Prostate gland (tissue), 2 donors: Measurements from ENCODE around the gene TGFA. TPM values are rescaled to one million over a fixed set of nuclear protein-coding genes. Genes with fewer than 3 reads are reported as not detected.

ENCODE experiments used
- DNase-seq: peaks from one replicate; pipeline ENCODE4 v3.0.0-alpha.2; 2019; ENCODE audit warnings: low spot score
- H3K27ac ChIP-seq, 2 donors: fragments of 200-600 bp; sonication (generic); 2 replicates each; pipeline ENCODE4 v1.5.1; 2017 to 2019
- H3K27me3 ChIP-seq: fragments of 200-600 bp; sonication (generic); replicated peaks from 2 replicates; pipeline ENCODE4 v1.5.1; 2019; ENCODE audit not compliant: insufficient read depth
- H3K36me3 ChIP-seq, 2 donors: fragments of 200-600 bp; sonication (generic); 1 replicate in 1 of 2; 2 replicates in 1 of 2; pipeline versions ENCODE4 v1.5.1 to v1.8.1; 2017 to 2019
- H3K4me1 ChIP-seq: fragments of 200-600 bp; sonication (generic); replicated peaks from 2 replicates; pipeline ENCODE4 v1.5.1; 2019
- H3K4me3 ChIP-seq, 2 donors: fragments of 200-600 bp; sonication (generic); 2 replicates each; pipeline ENCODE4 v1.5.1; 2017 to 2019
- H3K9me3 ChIP-seq: fragments of 200-600 bp; sonication (generic); 2 replicates; pipeline ENCODE4 v1.5.1; 2017
- POLR2A ChIP-seq: fragments of 450-650 bp; IDR thresholded peaks from one replicate; pipeline ENCODE4 v1.6.1; 2016; ENCODE audit warnings: antibody characterized with exemption, mild to moderate bottlenecking
- POLR2AphosphoS5 ChIP-seq: sonication (generic); formaldehyde crosslinking; IDR thresholded peaks from one replicate; pipeline ENCODE4 v1.6.1; 2017; ENCODE audit warnings: antibody characterized with exemption
- WGBS: methylation state at CpG from one replicate; pipeline ENCODE4 v1.1.5; 2018; 5-methylcytosine and 5-hydroxymethylcytosine counted together
- intact Hi-C: fragments of 100-400 bp; cut with DNase I; formaldehyde crosslinking; loops from one replicate; pipeline ENCODE4 v1.14.2; 2022
- total RNA-seq, 2 donors: library from RNA; depleted of rRNA; stranded (reverse); fragments of >200 nt; gene quantifications; one replicate each; pipeline ENCODE4 v1.1.0, GENCODE V29; 2016
- TF ChIP-seq, protein P1 (sequence below), 4 experiments: fragments of 200-600 bp in 2 of 4; fragments of 450-650 bp in 2 of 4; sonication (generic) in 2 of 4; IDR thresholded peaks; 1 replicate in 3 of 4; 2 replicates in 1 of 4; pipeline ENCODE4 v1.5.1; 2016 to 2019; ENCODE audit warnings: antibody characterized with exemption in 4 of 4, mild to moderate bottlenecking in 2 of 4, moderate library complexity in 2 of 4

Gene TGFA
- total RNA-seq, 2 donors from 2014 or later: 3.7 to 9.2 TPM

DNA sequence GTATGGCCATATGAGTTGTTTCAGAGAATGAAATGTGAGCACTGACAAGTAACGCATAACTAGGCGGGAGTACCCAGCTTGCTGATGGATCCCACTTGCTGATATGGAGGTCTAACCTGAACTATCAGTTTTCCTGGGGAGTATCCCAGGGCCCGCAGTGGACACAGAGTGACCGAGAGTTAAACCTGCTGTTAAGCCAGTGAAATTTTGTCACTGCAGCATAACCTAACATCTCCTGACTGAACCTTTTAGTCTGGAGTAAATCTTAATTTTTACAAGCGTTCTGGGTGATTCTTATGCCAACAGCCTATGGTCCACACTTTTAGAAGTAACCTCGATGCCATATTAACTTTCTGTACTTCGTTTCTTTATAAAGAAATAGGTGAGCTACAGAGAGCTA, 54.4 kb downstream of the TGFA start:
- whole genome bisulfite sequencing: 91% methylated on average over 7 of the region's 7 CpGs
- Histone ChIP-seq H3K9me3 (no peaks in the 10 kb centered on the region), H3K4me3 (no peak overlapping the region), H3K27ac (no peak overlapping the region), H3K4me1 (no peaks in the 10 kb centered on the region), H3K36me3 (no peaks in the 10 kb centered on the region), H3K27me3 (no peaks in the 10 kb centered on the region)
- intact Hi-C loops: no loop called here
- TF ChIP-seq POLR2A (no peak), POLR2AphosphoS5 (no peak)
- TF ChIP-seq, protein P1, sequence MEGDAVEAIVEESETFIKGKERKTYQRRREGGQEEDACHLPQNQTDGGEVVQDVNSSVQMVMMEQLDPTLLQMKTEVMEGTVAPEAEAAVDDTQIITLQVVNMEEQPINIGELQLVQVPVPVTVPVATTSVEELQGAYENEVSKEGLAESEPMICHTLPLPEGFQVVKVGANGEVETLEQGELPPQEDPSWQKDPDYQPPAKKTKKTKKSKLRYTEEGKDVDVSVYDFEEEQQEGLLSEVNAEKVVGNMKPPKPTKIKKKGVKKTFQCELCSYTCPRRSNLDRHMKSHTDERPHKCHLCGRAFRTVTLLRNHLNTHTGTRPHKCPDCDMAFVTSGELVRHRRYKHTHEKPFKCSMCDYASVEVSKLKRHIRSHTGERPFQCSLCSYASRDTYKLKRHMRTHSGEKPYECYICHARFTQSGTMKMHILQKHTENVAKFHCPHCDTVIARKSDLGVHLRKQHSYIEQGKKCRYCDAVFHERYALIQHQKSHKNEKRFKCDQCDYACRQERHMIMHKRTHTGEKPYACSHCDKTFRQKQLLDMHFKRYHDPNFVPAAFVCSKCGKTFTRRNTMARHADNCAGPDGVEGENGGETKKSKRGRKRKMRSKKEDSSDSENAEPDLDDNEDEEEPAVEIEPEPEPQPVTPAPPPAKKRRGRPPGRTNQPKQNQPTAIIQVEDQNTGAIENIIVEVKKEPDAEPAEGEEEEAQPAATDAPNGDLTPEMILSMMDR (IDR thresholded peaks at IDR 0.05): no peak
- no peak for DNase-seq

DNA sequence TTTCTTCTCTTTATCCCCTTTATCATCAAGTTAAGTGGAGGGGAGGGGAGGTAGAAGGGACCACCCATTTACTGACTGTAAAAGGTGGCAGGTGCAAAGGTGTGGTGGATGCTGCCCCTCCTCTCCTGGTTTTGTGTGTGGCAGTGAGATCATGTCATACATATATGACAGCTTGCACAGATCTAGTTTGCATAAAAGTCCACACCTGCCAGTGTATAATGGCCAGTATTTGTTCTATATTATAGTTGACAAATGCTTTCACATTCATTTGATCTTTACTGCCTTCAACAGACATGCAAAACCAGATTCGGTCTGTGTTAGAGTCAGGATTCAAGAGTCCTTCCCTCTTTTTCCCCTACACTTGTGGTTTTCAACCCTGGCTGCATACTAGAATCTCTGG, 55.1 kb downstream of the TGFA start:
- Histone ChIP-seq H3K27me3 (no peaks in the 10 kb centered on the region), H3K27ac (no peak overlapping the region), H3K4me3 (no peak overlapping the region), H3K36me3 (no peaks in the 10 kb centered on the region), H3K4me1 (no peaks in the 10 kb centered on the region), H3K9me3 (no peaks in the 10 kb centered on the region)
- DNase-seq: no peak
- TF ChIP-seq POLR2AphosphoS5 (no peak), POLR2A (no peak)
- TF ChIP-seq, protein P1 (IDR thresholded peaks at IDR 0.05): no peak
- 43% methylated on average over 1 of the region's 1 CpG for WGBS
- intact Hi-C loops: no loop called here

DNA sequence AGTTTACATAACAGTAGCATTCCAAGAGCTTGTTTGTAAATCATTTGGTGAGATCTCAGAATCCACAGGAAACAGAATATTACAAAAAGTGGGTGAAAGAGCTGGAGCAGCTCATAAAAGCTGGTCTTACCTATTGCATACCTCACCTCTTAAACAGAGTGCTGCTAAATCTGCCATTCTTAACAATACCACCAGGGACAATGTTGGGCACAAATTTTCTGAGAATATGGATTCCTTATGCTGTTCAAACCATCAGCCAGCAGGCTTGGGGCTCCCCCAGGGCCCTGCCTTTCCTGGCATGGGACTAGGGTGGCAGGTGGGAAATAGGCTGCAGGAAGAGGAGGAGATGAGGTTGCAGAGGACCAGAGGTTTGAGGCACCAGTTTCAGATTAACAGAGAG, 55.6 kb downstream of the TGFA start:
- DNase-seq: no peak
- intact Hi-C loops: no loop called here
- Histone ChIP-seq H3K27me3 (no peaks in the 10 kb centered on the region), H3K4me3 (no peak overlapping the region), H3K4me1 (no peaks in the 10 kb centered on the region), H3K27ac (no peak overlapping the region), H3K36me3 (no peaks in the 10 kb centered on the region), H3K9me3 (no peaks in the 10 kb centered on the region)
- TF ChIP-seq POLR2AphosphoS5: no peak
- TF ChIP-seq POLR2A: no peak
- TF ChIP-seq, protein P1 (IDR thresholded peaks at IDR 0.05): no peak

DNA sequence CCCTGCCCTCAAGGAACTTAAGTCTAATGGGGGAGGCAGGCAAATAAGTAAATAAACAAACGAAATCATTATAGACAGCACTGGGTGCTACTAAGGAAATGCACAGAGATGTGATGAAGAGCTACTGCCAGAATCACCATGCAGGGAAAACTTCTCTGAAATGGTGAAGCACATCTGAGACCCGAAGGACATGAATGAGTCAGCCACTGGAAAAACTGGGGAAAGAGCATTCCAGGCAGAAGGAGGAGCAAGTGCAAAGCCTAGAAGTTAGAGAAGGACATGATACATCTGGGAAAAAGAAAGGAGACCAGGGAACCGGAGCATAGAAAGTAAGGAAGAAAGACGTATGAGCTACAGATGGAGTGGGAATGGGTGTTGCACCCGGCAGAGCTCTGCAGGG, 56.8 kb downstream of the TGFA start:
- DNase-seq: no peak
- Histone ChIP-seq H3K9me3 (no peaks in the 10 kb centered on the region), H3K4me1 (no peaks in the 10 kb centered on the region), H3K4me3 (no peak overlapping the region), H3K27ac (no peak overlapping the region), H3K27me3 (no peaks in the 10 kb centered on the region), H3K36me3 (no peaks in the 10 kb centered on the region)
- intact Hi-C loops: no loop called here
- no peak for TF ChIP-seq POLR2A
- no peak for TF ChIP-seq POLR2AphosphoS5
- TF ChIP-seq, protein P1 (IDR thresholded peaks at IDR 0.05): no peak
- WGBS: 69% methylated on average over 5 of the region's 5 CpGs

DNA sequence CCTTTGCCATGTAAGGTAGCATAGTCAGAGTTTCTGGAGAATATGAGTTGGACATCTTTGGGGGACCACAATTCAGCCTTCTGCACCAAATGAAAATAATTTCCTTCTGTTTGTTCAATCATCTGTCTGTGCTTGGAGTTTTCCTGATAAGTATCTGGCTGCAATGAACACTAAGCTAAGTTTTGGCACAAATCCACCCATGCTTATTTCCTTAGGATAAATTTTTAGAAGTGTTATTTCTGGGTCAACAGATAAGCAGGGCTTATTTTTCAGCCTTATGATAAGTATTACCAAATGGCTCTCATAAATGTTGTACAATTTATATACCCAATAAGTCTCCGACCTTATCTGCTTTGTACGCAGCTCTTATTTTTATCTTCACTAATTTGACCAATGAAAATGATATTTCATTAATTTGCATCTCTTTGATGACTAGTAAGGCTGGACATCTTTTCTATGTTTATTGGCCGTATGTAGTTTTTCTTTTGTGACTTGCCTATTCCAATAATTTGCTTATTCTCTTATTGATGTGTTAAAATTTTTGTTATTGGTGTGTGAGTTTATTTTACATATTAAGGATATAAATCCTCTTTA, 59.2 kb downstream of the TGFA start:
- H3K9me3 ChIP-seq: no peaks in the 10 kb centered on the region
- intact Hi-C loops: no loop called here
- H3K27me3 ChIP-seq: no peaks in the 10 kb centered on the region
- no peak overlapping the region for H3K4me3 ChIP-seq
- 74% methylated on average over 3 of the region's 3 CpGs for WGBS
- H3K4me1 ChIP-seq: no peaks in the 10 kb centered on the region
- H3K36me3 ChIP-seq: no peaks in the 10 kb centered on the region
- DNase-seq: no peak
- TF ChIP-seq POLR2A (no peak), POLR2AphosphoS5 (no peak)
- TF ChIP-seq, protein P1 (IDR thresholded peaks at IDR 0.05): no peak
- no peak overlapping the region for H3K27ac ChIP-seq
